Mesenchymal stem cell (in vitro differentiated cells and primary cell): ENCODE measurements around the gene KCNMB2.

Experiments used
- DNase-seq: peaks from one replicate; pipeline ENCODE4 v3.0.0-alpha.2; 2013
- H2AFZ ChIP-seq: one replicate; pipeline ENCODE4 v1.6.1; 2013; ENCODE audit warnings: low read depth, mild to moderate bottlenecking, control low read depth, inconsistent platforms, low read length, moderate library complexity
- H2AK5ac ChIP-seq: 2 replicates; pipeline ENCODE4 v1.6.1; 2013; ENCODE audit warnings: low read length, moderate library complexity, mild to moderate bottlenecking, inconsistent platforms; ENCODE audit not compliant: severe bottlenecking
- H2BK120ac ChIP-seq: one replicate; pipeline ENCODE4 v1.6.1; 2013; ENCODE audit warnings: low read depth, mild to moderate bottlenecking, inconsistent platforms, low read length, moderate library complexity
- H2BK12ac ChIP-seq, 2 experiments: one replicate each; pipeline ENCODE4 v1.6.1; 2013; ENCODE audit warnings: inconsistent platforms in 2 of 2, low read length in 2 of 2, mild to moderate bottlenecking in 2 of 2, moderate library complexity in 2 of 2, control low read depth in 1 of 2
- H2BK15ac ChIP-seq: one replicate; pipeline ENCODE4 v1.6.1; 2013; ENCODE audit warnings: mild to moderate bottlenecking, low read depth, inconsistent platforms; ENCODE audit not compliant: poor library complexity, severe bottlenecking
- H2BK5ac ChIP-seq: 2 replicates; pipeline ENCODE4 v1.6.1; 2013; ENCODE audit warnings: low read depth, mild to moderate bottlenecking, low read length, control low read depth, inconsistent platforms; ENCODE audit not compliant: poor library complexity, severe bottlenecking
- H3K14ac ChIP-seq, 2 experiments: one replicate each; pipeline ENCODE4 v1.6.1; 2013; ENCODE audit warnings: inconsistent platforms in 2 of 2, low read length in 2 of 2, control low read depth in 1 of 2, mild to moderate bottlenecking in 1 of 2, moderate library complexity in 1 of 2
- H3K18ac ChIP-seq, 2 experiments: one replicate each; pipeline ENCODE4 v1.6.1; 2013; ENCODE audit warnings: inconsistent platforms in 2 of 2, low read length in 2 of 2, control low read depth in 1 of 2, low read depth in 1 of 2, mild to moderate bottlenecking in 1 of 2
- H3K23ac ChIP-seq, 2 experiments: one replicate each; pipeline ENCODE4 v1.6.1; 2013; ENCODE audit warnings: inconsistent platforms in 2 of 2, low read length in 2 of 2, mild to moderate bottlenecking in 2 of 2, moderate library complexity in 2 of 2, control low read depth in 1 of 2
- H3K27ac ChIP-seq: 2 replicates; pipeline ENCODE4 v1.5.1; 2013; ENCODE audit warnings: mild to moderate bottlenecking, moderate library complexity, low read length, control low read depth, inconsistent platforms; ENCODE audit not compliant: poor library complexity, severe bottlenecking
- H3K27me3 ChIP-seq, 2 experiments: 2 replicates each; pipeline versions ENCODE4 v1.6.1 to v1.7.0; 2013; ENCODE audit warnings: low read length in 2 of 2, mild to moderate bottlenecking in 2 of 2, moderate library complexity in 2 of 2, control low read depth in 1 of 2, inconsistent platforms in 1 of 2; ENCODE audit not compliant: control insufficient read depth in 1 of 2, insufficient read depth in 1 of 2
- H3K36me3 ChIP-seq, 2 experiments: 2 replicates each; pipeline versions ENCODE4 v1.6.1 to v1.7.0; 2013; ENCODE audit warnings: low read length in 2 of 2, control low read depth in 1 of 2, inconsistent platforms in 1 of 2, low read depth in 1 of 2, mild to moderate bottlenecking in 1 of 2; ENCODE audit not compliant: insufficient read depth in 2 of 2, control insufficient read depth in 1 of 2
- H3K4ac ChIP-seq, 2 experiments: one replicate each; pipeline ENCODE4 v1.6.1; 2013; ENCODE audit warnings: inconsistent platforms in 2 of 2, low read length in 2 of 2, mild to moderate bottlenecking in 2 of 2, moderate library complexity in 2 of 2, control low read depth in 1 of 2, low read depth in 1 of 2
- H3K4me1 ChIP-seq: 2 replicates; pipeline ENCODE4 v1.6.1; 2013; ENCODE audit warnings: low read depth, low read length, control low read depth; ENCODE audit not compliant: control insufficient read depth, insufficient read depth
- H3K4me2 ChIP-seq: 2 replicates; pipeline ENCODE4 v1.6.1; 2013; ENCODE audit warnings: low read length, mild to moderate bottlenecking, inconsistent platforms; ENCODE audit not compliant: poor library complexity, severe bottlenecking
- H3K4me3 ChIP-seq, 2 experiments: 2 replicates each; pipeline versions ENCODE4 v1.5.1 to v1.7.0; 2013; ENCODE audit warnings: low read length in 2 of 2, mild to moderate bottlenecking in 2 of 2, control low read depth in 1 of 2, low read depth in 1 of 2; ENCODE audit not compliant: insufficient read depth in 1 of 2
- H3K79me1 ChIP-seq: replicated peaks from 2 replicates; pipeline ENCODE4 v1.6.1; 2013; ENCODE audit warnings: mild to moderate bottlenecking, control low read depth, low read length, inconsistent platforms; ENCODE audit not compliant: poor library complexity, severe bottlenecking
- H3K9ac ChIP-seq: 2 replicates; pipeline ENCODE4 v1.7.0; 2013; ENCODE audit warnings: mild to moderate bottlenecking, low read length, moderate library complexity
- H3K9me3 ChIP-seq: 2 replicates; pipeline ENCODE4 v1.7.0; 2013; ENCODE audit warnings: mild to moderate bottlenecking, low read length; ENCODE audit not compliant: control insufficient read depth
- H4K8ac ChIP-seq: one replicate; pipeline ENCODE4 v1.6.1; 2013; ENCODE audit warnings: inconsistent platforms, mild to moderate bottlenecking, low read length, moderate library complexity
- H4K91ac ChIP-seq: one replicate; pipeline ENCODE4 v1.6.1; 2013; ENCODE audit warnings: mild to moderate bottlenecking, low read length, inconsistent platforms
- WGBS: methylation state at CpG from one replicate; pipeline ENCODE4 v1.1.7; 2013; ENCODE audit warnings: mixed read lengths; 5-methylcytosine and 5-hydroxymethylcytosine counted together

KCNMB2 gene

GRCh38 chr3:178583963-178584575 is 47.8 kb downstream of the KCNMB2 start:
- peak overlapping the region; percentile 27 for H4K91ac ChIP-seq
- H2BK120ac ChIP-seq: no peak overlapping the region
- H3K23ac ChIP-seq: no peak overlapping the region
- H3K27ac ChIP-seq: no peak overlapping the region
- no peak for DNase-seq
- H3K9ac ChIP-seq: no peak overlapping the region
- peak overlapping the region; percentile 23 for H4K8ac ChIP-seq
- H2AFZ ChIP-seq: no peak overlapping the region
- no peak overlapping the region for H3K4ac ChIP-seq
- H3K18ac ChIP-seq: no peak overlapping the region
- H2BK5ac ChIP-seq: no peak overlapping the region
- H3K14ac ChIP-seq: no peak overlapping the region
- H3K36me3 ChIP-seq: no peaks in the 10 kb centered on the region
- H3K27me3 ChIP-seq: no peaks in the 10 kb centered on the region
- no peak overlapping the region for H2BK12ac ChIP-seq
- H3K4me3 ChIP-seq: no peak overlapping the region
- H3K4me2 ChIP-seq: no peak overlapping the region
- H3K4me1 ChIP-seq: no peaks in the 10 kb centered on the region
- no peaks in the 10 kb centered on the region for H3K79me1 ChIP-seq
- WGBS: 83% methylated on average over 3 of the region's 4 CpGs
- no peaks in the 10 kb centered on the region for H3K9me3 ChIP-seq
- H2AK5ac ChIP-seq: no peak overlapping the region
- no peak overlapping the region for H2BK15ac ChIP-seq

- no peak overlapping the region for H3K27ac ChIP-seq
- H3K23ac ChIP-seq: no peak overlapping the region
- no peak overlapping the region for H2BK12ac ChIP-seq
- H2BK120ac ChIP-seq: no peak overlapping the region
- no peak overlapping the region for H4K91ac ChIP-seq
- H3K4me2 ChIP-seq: no peak overlapping the region
- no peaks in the 10 kb centered on the region for H3K9me3 ChIP-seq
- H3K9ac ChIP-seq: no peak overlapping the region
- H3K79me1 ChIP-seq: no peaks in the 10 kb centered on the region
- H3K36me3 ChIP-seq: no peaks in the 10 kb centered on the region
- H3K4me3 ChIP-seq: peak overlapping the region in 1 of 2 experiments; percentile 45
- H3K14ac ChIP-seq: no peak overlapping the region
- DNase-seq: no peak
- H3K18ac ChIP-seq: no peak overlapping the region
- H2AFZ ChIP-seq: no peak overlapping the region
- no peaks in the 10 kb centered on the region for H3K4me1 ChIP-seq
- no peak overlapping the region for H2BK15ac ChIP-seq
- no peak overlapping the region for H3K4ac ChIP-seq
- H2AK5ac ChIP-seq: no peak overlapping the region
- no peaks in the 10 kb centered on the region for H3K27me3 ChIP-seq
- H4K8ac ChIP-seq: no peak overlapping the region
- whole genome bisulfite sequencing: 90% methylated on average over 5 of the region's 5 CpGs
- H2BK5ac ChIP-seq: no peak overlapping the region
Observed at GRCh38 chr3:178584722-178585380, 48.6 kb downstream of the KCNMB2 start.

DNA sequence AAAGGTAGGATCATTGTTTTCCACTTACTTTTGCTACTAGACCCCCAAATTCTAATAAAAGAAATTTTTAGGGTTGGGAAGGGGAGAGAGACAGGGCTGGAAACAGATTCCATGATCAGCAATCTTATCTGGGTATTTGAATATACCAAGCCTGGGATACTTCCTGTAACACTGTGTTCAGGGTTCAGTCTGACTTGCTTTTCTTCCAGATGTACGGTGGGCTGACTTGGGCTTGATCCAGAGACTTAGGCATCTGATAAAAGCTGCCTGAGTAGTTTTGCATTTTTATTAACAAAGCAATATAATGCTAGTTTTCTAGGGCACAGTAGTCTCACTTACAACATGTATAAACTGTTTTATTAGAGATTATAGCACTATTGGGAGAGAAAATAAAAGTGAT is 49.2 kb downstream of the KCNMB2 start:
- WGBS: no CpG with 5 or more reads among the region's 1 CpG
- H4K91ac ChIP-seq: no peak overlapping the region

DNA sequence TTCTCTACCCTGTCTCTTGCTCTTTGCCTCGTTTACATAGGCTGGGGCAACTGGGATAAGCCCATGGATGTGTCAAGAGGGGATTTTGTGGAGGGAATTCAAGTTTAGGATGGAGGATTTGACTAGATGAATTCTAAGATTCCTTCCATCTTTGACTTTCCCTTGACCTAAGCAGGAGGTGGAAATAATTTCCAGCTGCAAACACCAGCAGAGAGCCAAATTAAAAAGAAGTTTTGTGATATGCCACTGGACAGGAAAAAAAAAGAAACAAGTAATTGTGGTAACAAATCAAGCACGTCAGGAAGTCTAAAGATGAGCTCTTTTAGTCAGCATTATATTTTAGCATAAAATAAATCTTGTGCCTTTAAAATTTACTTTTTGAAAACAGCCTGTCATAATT is 49.8 kb downstream of the KCNMB2 start:
- Histone ChIP-seq H2BK120ac (no peak overlapping the region), H4K91ac (no peak overlapping the region), H3K36me3 (no peaks in the 10 kb centered on the region), H3K9ac (no peak overlapping the region), H3K79me1 (no peaks in the 10 kb centered on the region), H3K18ac (no peak overlapping the region), H3K4me1 (no peaks in the 10 kb centered on the region), H3K27me3 (no peaks in the 10 kb centered on the region), H3K4me3 (no peak overlapping the region), H3K4me2 (no peak overlapping the region), H2BK15ac (no peak overlapping the region), H2AK5ac (no peak overlapping the region), H3K9me3 (no peaks in the 10 kb centered on the region), H4K8ac (no peak overlapping the region), H3K4ac (no peak overlapping the region), H3K14ac (no peak overlapping the region), H2BK5ac (no peak overlapping the region), H2AFZ (no peak overlapping the region), H2BK12ac (no peak overlapping the region), H3K27ac (no peak overlapping the region), H3K23ac (no peak overlapping the region)
- no peak for DNase-seq
- 60% methylated on average over 1 of the region's 2 CpGs for WGBS

More for the DNA sequence above, 49.2 kb downstream of the KCNMB2 start:
- H2BK5ac ChIP-seq: no peak overlapping the region
- H3K9ac ChIP-seq: no peak overlapping the region
- no peak overlapping the region for H3K4ac ChIP-seq
- H3K4me2 ChIP-seq: no peak overlapping the region
- no peak overlapping the region for H4K8ac ChIP-seq
- no peaks in the 10 kb centered on the region for H3K36me3 ChIP-seq
- no peak overlapping the region for H3K23ac ChIP-seq
- no peak for DNase-seq
- no peak overlapping the region for H2AK5ac ChIP-seq
- no peak overlapping the region for H2BK120ac ChIP-seq
- no peak overlapping the region for H3K27ac ChIP-seq
- no peaks in the 10 kb centered on the region for H3K9me3 ChIP-seq
- no peaks in the 10 kb centered on the region for H3K4me1 ChIP-seq
- H3K27me3 ChIP-seq: no peaks in the 10 kb centered on the region
- no peak overlapping the region for H2AFZ ChIP-seq
- H2BK15ac ChIP-seq: no peak overlapping the region
- no peaks in the 10 kb centered on the region for H3K79me1 ChIP-seq
- no peak overlapping the region for H3K18ac ChIP-seq
- H2BK12ac ChIP-seq: no peak overlapping the region
- H3K14ac ChIP-seq: no peak overlapping the region
- H3K4me3 ChIP-seq: no peak overlapping the region
